GM21360 (cell line): ENCODE measurements around the gene SH2B2.
"Not testable (repeated sequence)": the region's sequence is repeated elsewhere in the genome, so short reads cannot be mapped to it uniquely, and the experiment has no call there.

Experiments
- ATAC-seq: cut with Tn5 transposase; IDR thresholded peaks from one replicate; pipeline ENCODE4 v1.9.1; 2021; ENCODE audit warnings: mild to moderate bottlenecking, moderate library complexity; ENCODE audit not compliant: unreplicated experiment

SH2B2 gene

GRCh38 chr7:102327183-102327582 is 40.5 kb downstream of the SH2B2 start:
- ATAC-seq = not testable (repeated sequence)

GRCh38 chr7:102328863-102329262 is 42.2 kb downstream of the SH2B2 start:
- not testable (repeated sequence) for ATAC-seq

- not testable (repeated sequence) for ATAC-seq
These were observed 42.7 kb downstream of the SH2B2 start for GRCh38 chr7:102329366-102329765.

- not testable (repeated sequence) for ATAC-seq
These were observed 44.2 kb downstream of the SH2B2 start for GRCh38 chr7:102330666-102331460.

GRCh38 chr7:102335574-102335973 is 48.9 kb downstream of the SH2B2 start:
- ATAC-seq = not testable (repeated sequence)

- not testable (repeated sequence) for ATAC-seq
These were observed 50.3 kb downstream of the SH2B2 start for GRCh38 chr7:102337002-102337401.

- ATAC-seq = not testable (repeated sequence)
These were observed 50.8 kb downstream of the SH2B2 start for GRCh38 chr7:102337420-102337819.

- not testable (repeated sequence) for ATAC-seq
These were observed 54.1 kb downstream of the SH2B2 start for GRCh38 chr7:102340599-102341368.

- not testable (repeated sequence) for ATAC-seq
These were observed 60.3 kb downstream of the SH2B2 start for GRCh38 chr7:102346983-102347382.

- ATAC-seq = not testable (repeated sequence)
These were observed 69.7 kb downstream of the SH2B2 start, which contains the start of gene SPDYE6 for GRCh38 chr7:102356344-102356743. SPDYE6 (minus strand) TSS chr7:102356444; CDS start chr7:102356023, 421 bp downstream.

GRCh38 chr7:102363549-102364393 is 77.1 kb downstream of the SH2B2 start:
- peak; percentile 100 for ATAC-seq

GRCh38 chr7:102364394-102364886 is 77.8 kb downstream of the SH2B2 start:
- not testable (repeated sequence) for ATAC-seq

- ATAC-seq = not testable (repeated sequence)
These were observed 78.7 kb downstream of the SH2B2 start for GRCh38 chr7:102365390-102365789.

GRCh38 chr7:102370038-102370437 is 83.4 kb downstream of the SH2B2 start:
- not testable (repeated sequence) for ATAC-seq
